A673 (cell line): Measurements from ENCODE around the gene FTO.

ENCODE experiments used
- CTCF ChIP-seq: fragments of 300-800, 200-600 bp; sonication (generic); conservative IDR thresholded peaks from 2 replicates; pipeline ENCODE4 v1.5.1; 2017; ENCODE audit warnings: low read depth, mild to moderate bottlenecking, antibody characterized with exemption, low read length, moderate library complexity, mixed read lengths
- EZH2 ChIP-seq: fragments of 200-600 bp; sonication (generic); IDR thresholded peaks from 2 replicates; pipeline ENCODE4 v1.6.1; 2017; ENCODE audit warnings: borderline replicate concordance, low read depth, mild to moderate bottlenecking, mixed read lengths, antibody characterized with exemption, low read length; ENCODE audit not compliant: poor library complexity, severe bottlenecking

DNA sequence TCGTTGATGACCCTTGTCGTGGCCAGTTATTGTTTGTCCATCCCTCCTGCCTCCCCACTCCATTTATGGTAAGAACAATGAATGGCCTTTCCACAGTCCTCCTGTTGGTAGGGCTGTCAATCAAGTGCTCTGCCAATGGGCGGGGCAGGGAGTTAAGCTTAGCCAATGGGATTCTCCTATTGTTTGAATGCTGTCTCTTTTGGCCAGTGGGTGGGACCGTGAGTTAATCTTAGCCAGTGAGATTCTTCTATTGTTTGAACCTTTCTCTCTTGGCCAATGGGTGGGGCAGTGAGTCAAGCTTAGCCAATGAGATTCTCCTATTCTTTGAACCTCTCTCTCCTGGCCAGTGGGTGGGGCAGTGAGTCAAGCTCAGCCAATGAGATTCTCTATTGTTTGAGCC lies 497.2 kb downstream of the FTO start:
- TF ChIP-seq CTCF: no peak
- no peak for TF ChIP-seq EZH2
